Left lung (tissue), 10 donors: ENCODE data around the gene EVPL. TPM values are rescaled to one million over a fixed set of nuclear protein-coding genes. Genes with fewer than 3 reads are reported as not detected.

ENCODE experiments used
- ATAC-seq: fragments of 200-7000 bp; cut with Tn5 transposase; one replicate; pipeline ENCODE4 v1.9.1; 2020; ENCODE audit warnings: moderate library complexity
- DNase-seq, 4 donors: peaks; one replicate each; pipeline ENCODE4 v3.0.0-alpha.2; 2013 to 2020
- H3K27ac ChIP-seq, 2 donors: fragments of 200-600 bp; sonication (generic) in 1 of 2; one replicate each; pipeline versions ENCODE4 v1.5.0 to v1.8.0; 2020 to 2021
- H3K27me3 ChIP-seq, 2 donors: fragments of 200-600 bp; sonication (generic) in 1 of 2; one replicate each; pipeline versions ENCODE4 v1.5.0 to v1.8.0; 2020 to 2021
- H3K36me3 ChIP-seq, 2 donors: fragments of 200-600 bp; sonication (generic) in 1 of 2; one replicate each; pipeline versions ENCODE4 v1.5.0 to v1.8.0; 2020 to 2021
- H3K4me1 ChIP-seq, 2 donors: fragments of 200-600 bp; one replicate each; pipeline ENCODE4 v1.8.0; 2021
- H3K4me3 ChIP-seq, 2 donors: fragments of 200-600 bp; sonication (generic) in 1 of 2; one replicate each; pipeline versions ENCODE4 v1.5.0 to v1.8.0; 2020 to 2021; ENCODE audit warnings: mild to moderate bottlenecking in 1 of 2
- H3K9me3 ChIP-seq, 2 donors: fragments of 200-600 bp; sonication (generic) in 1 of 2; one replicate each; pipeline versions ENCODE4 v1.5.0 to v1.8.0; 2020 to 2021
- intact Hi-C, 2 donors: fragments of 100-400 bp; cut with DNase I; formaldehyde crosslinking; loops; one replicate each; pipeline versions ENCODE4 v1.11.2 to v1.14.2; 2022
- polyA plus RNA-seq, 6 donors: library from polyadenylated mRNA; unstranded; fragments of 120-200 nt; gene quantifications; one replicate each; pipeline ENCODE4 v1.2.1, GENCODE V29; 2013; ENCODE audit not compliant: insufficient read length in 6 of 6
- total RNA-seq, 2 donors: library from RNA; stranded (reverse); fragmentation: NEBNext Ultra II Directional; extraction: Animal tissue kit (Norgen Biotek cat#: 25700); gene quantifications; one replicate each; pipeline ENCODE4 v1.2.1, GENCODE V29; 2021
- TF ChIP-seq, protein P1 (sequence below), 2 donors: fragments of 200-600 bp; sonication (generic) in 1 of 2; IDR thresholded peaks; one replicate each; pipeline versions ENCODE4 v1.5.0 to v1.8.0; 2021; ENCODE audit warnings: antibody characterized with exemption in 2 of 2
- donor health status: DM: no; HTN: yes; CAD: no.
- donor health status: DM: no; HTN: no; CAD: no.

EVPL gene
- total and polyA plus RNA-seq, 8 donors = 23.3 to 53.1 (median 43.9) TPM

DNA sequence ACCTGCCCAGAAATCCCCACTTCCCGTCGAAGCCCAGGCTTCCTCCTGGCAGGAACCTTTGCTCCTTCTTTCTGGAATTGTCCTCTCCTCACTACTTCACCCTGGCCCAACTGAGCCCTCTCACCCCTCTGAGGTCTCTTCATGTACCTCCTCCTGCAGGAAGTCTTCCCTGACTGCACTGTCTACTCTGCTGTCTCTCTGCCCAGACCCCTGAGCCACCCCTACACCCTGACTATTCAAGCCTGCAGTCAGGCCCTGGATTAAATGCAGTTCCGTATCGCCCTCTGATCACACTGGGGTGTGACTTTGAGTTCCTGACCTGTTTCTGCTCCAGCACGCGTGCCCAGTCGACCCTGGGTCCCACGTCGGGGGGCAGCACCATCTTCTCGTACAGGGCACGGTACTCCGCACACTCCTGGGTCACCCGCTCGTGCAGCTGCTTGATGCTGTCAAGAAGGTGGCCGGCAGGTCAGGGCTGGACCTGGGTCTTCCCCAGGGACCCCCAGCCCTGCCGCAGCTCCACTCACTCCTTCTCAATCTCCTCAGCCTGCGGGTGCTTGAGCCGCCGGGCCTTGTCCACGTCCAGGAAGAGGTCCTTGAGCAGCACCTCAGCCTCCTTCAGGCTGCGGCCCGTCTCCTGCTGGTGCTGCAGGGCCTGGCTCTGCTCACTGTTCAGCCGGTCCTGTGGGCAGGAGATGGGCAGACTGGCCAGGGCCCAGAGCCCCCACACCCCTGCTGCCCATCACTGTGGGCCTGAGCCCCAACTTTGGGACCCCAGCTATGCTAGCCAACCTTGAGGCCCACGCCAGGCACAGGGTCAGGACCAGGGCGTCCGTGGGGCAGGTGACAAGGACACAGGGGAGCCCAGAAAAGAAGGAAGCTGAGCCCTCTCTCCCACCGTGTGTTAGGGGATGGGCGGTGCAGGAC lies 3.9 kb downstream of the EVPL start:
- ATAC-seq (no peak), DNase-seq (no peak)
- H3K4me1 ChIP-seq = no peaks in the 10 kb centered on the region
- peaks cover 0 to 16% of the 10 kb centered on the region in 2 donors for H3K36me3 ChIP-seq
- H3K27ac ChIP-seq = no peak overlapping the region
- intact Hi-C loops = no loop called here
- H3K9me3 ChIP-seq = no peaks in the 10 kb centered on the region
- TF ChIP-seq, protein P1, sequence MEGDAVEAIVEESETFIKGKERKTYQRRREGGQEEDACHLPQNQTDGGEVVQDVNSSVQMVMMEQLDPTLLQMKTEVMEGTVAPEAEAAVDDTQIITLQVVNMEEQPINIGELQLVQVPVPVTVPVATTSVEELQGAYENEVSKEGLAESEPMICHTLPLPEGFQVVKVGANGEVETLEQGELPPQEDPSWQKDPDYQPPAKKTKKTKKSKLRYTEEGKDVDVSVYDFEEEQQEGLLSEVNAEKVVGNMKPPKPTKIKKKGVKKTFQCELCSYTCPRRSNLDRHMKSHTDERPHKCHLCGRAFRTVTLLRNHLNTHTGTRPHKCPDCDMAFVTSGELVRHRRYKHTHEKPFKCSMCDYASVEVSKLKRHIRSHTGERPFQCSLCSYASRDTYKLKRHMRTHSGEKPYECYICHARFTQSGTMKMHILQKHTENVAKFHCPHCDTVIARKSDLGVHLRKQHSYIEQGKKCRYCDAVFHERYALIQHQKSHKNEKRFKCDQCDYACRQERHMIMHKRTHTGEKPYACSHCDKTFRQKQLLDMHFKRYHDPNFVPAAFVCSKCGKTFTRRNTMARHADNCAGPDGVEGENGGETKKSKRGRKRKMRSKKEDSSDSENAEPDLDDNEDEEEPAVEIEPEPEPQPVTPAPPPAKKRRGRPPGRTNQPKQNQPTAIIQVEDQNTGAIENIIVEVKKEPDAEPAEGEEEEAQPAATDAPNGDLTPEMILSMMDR (IDR thresholded peaks at IDR 0.05) = no peak
- H3K4me3 ChIP-seq = no peak overlapping the region
- peaks cover 0 to 14% of the 10 kb centered on the region in 2 donors for H3K27me3 ChIP-seq

DNA sequence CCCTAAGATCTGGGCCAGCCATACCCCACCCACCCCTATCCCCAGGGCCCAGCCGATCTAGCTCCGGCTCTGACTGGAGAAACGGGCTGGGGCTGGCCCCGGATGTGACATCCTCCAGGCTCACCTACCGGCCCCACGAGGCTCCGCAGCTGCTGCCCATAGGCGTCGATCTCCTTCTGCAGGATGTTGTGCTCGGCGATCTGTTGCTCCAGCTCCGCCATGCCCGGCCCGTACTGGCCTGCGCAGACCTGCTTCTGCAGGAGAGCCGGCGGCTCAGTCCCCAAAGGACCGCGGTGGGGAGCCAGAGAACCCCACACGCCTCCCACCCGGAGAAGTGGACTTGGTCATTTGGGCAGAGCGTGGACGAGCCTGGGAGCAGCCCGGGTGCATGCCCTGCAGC lies 4.8 kb downstream of the EVPL start:
- TF ChIP-seq, protein P1 (IDR thresholded peaks at IDR 0.05) = no peak
- no peak overlapping the region for H3K4me3 ChIP-seq
- no peak for ATAC-seq
- H3K27ac ChIP-seq = no peak overlapping the region
- H3K9me3 ChIP-seq = no peaks in the 10 kb centered on the region
- intact Hi-C loops = no loop called here
- peaks cover 0 to 14% of the 10 kb centered on the region in 2 donors for H3K27me3 ChIP-seq
- no peaks in the 10 kb centered on the region for H3K4me1 ChIP-seq
- DNase-seq = no peak
- peaks cover 0 to 22% of the 10 kb centered on the region in 2 donors for H3K36me3 ChIP-seq

- peaks cover 0 to 14% of the 10 kb centered on the region in 2 donors for H3K27me3 ChIP-seq
- no peak for ATAC-seq
These were observed 7.2 kb downstream of the EVPL start for GRCh38 chr17:76019833-76020467.

DNA sequence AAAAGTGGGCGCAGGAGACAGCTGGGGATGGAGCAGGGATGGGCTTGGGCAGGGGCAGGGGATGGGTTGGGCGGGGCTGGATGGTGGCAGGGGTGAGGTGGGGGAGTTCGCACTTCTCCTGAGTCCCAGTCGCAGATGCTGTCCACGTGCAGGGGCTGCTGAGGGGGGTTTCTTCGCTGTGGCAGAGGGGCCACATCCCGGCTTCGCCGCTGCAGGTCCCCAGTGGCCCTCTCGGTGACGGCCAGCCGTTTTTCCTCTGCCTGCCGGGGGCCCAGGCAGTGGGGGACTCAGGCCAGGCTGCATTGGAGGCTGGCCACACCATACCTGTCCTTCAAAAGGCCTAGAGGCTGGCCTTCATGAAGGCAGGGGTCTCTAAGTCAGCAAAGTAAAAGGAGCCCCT lies 8.3 kb downstream of the EVPL start:
- Histone ChIP-seq H3K4me1 (peaks cover 0 to 3% of the 10 kb centered on the region in 2 donors), H3K9me3 (no peaks in the 10 kb centered on the region), H3K4me3 (no peak overlapping the region), H3K36me3 (peaks cover 0 to 27% of the 10 kb centered on the region in 2 donors), H3K27ac (no peak overlapping the region), H3K27me3 (peaks cover 0 to 14% of the 10 kb centered on the region in 2 donors)
- TF ChIP-seq, protein P1 (IDR thresholded peaks at IDR 0.05) = no peak
- ATAC-seq (no peak), DNase-seq (no peak)
- intact Hi-C loops = no loop called here

More at GRCh38 chr17:76019833-76020467, 7.2 kb downstream of the EVPL start:
- Histone ChIP-seq H3K27ac (no peak overlapping the region), H3K4me1 (no peaks in the 10 kb centered on the region), H3K9me3 (no peaks in the 10 kb centered on the region), H3K36me3 (peaks cover 0 to 26% of the 10 kb centered on the region in 2 donors), H3K4me3 (no peak overlapping the region)
- DNase-seq = no peak
- intact Hi-C loops = no loop called here
- TF ChIP-seq, protein P1 (IDR thresholded peaks at IDR 0.05) = no peak

- peaks cover 0 to 3% of the 10 kb centered on the region in 2 donors for H3K4me1 ChIP-seq
- intact Hi-C loops = no loop called here
- peaks cover 0 to 27% of the 10 kb centered on the region in 2 donors for H3K36me3 ChIP-seq
- TF ChIP-seq, protein P1 (IDR thresholded peaks at IDR 0.05) = no peak
- no peaks in the 10 kb centered on the region for H3K9me3 ChIP-seq
- peaks cover 0 to 14% of the 10 kb centered on the region in 2 donors for H3K27me3 ChIP-seq
- DNase-seq (no peak), ATAC-seq (no peak)
- H3K4me3 ChIP-seq = no peak overlapping the region
- H3K27ac ChIP-seq = no peak overlapping the region
These were observed 8.8 kb downstream of the EVPL start for GRCh38 chr17:76018340-76018680.
